Mucosa of descending colon (tissue), 3 donors: ENCODE measurements around the gene STIMATE. TPM values are rescaled to one million over a fixed set of nuclear protein-coding genes. Genes with fewer than 3 reads are reported as not detected.

Source experiments
- ATAC-seq: fragments of 200-7000 bp; cut with Tn5 transposase; one replicate; pipeline ENCODE4 v1.9.1; 2020; ENCODE audit warnings: mild to moderate bottlenecking, moderate library complexity
- DNase-seq, 3 donors: peaks; one replicate each; pipeline ENCODE4 v3.0.0-alpha.2; 2020
- H3K36me3 ChIP-seq: fragments of 200-600 bp; one replicate; pipeline ENCODE4 v1.8.0; 2021; ENCODE audit warnings: low read depth, mild to moderate bottlenecking
- H3K4me1 ChIP-seq: fragments of 200-600 bp; one replicate; pipeline ENCODE4 v1.8.0; 2021; ENCODE audit warnings: low read depth, mild to moderate bottlenecking
- H3K4me3 ChIP-seq: fragments of 200-600 bp; one replicate; pipeline ENCODE4 v1.8.0; 2021; ENCODE audit warnings: mild to moderate bottlenecking
- H3K9me3 ChIP-seq: fragments of 200-600 bp; one replicate; pipeline ENCODE4 v1.8.0; 2021; ENCODE audit warnings: mild to moderate bottlenecking
- intact Hi-C, 2 donors: fragments of 100-400 bp; cut with DNase I in 1 of 2; cut with micrococcal nuclease in 1 of 2; formaldehyde crosslinking; loops; one replicate each; pipeline versions ENCODE4 v1.11.0 to v1.11.1; 2022; cut with DNase I, micrococcal nuclease
- microRNA-seq: library from miRNA; unstranded; fragments of <30 nt; microRNA quantifications from one replicate; pipeline ENCODE4, GENCODE V29; 2019
- total RNA-seq, 3 donors: library from RNA; stranded (reverse); fragmentation: NEBNext Ultra II Directional in 2 of 3; extraction: Animal tissue kit (Norgen Biotek cat#: 25700) in 2 of 3; gene quantifications; one replicate each; pipeline versions ENCODE4 v1.2.1 to v1.2.4, GENCODE V29; 2021 to 2023
- TF ChIP-seq, protein P1 (sequence below): fragments of 200-600 bp; IDR thresholded peaks from one replicate; pipeline ENCODE4 v1.8.0; 2022; ENCODE audit warnings: antibody characterized with exemption, mild to moderate bottlenecking
- donor health status: DM: no; HTN: no; CAD: no; lungs with moderate emphysema.
- donor health status: DM: no; HTN: no; CAD: no.
- donor health status: DM: no; HTN: yes; CAD: no.

The STIMATE gene
- total RNA-seq, 3 donors from 2014 or later: 9.3 to 14.8 (median 11.1) TPM

DNA sequence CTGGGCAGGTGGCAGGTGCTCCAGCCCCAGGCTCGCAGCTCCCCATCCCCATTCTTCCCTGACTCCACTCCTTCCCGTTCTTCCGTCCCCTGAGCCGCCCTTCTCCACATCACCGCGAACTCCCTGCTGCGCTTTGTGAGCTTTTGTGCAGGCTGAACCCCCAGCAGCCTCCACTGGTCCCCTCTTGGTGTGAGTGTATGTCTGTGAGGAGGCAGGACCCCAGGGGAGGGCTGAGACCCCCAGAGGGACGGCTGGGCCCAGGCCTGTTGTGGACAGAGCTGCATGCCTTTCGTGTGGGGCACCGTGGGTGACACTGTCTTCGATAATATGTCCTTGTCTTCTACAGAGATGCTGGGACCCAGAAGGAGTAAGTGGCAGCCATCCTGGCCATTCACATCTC, 110.1 kb downstream of the STIMATE start:
- no peak overlapping the region for H3K4me3 ChIP-seq
- DNase-seq: peak in 1 of 3 donors; percentile 9
- TF ChIP-seq, protein P1, sequence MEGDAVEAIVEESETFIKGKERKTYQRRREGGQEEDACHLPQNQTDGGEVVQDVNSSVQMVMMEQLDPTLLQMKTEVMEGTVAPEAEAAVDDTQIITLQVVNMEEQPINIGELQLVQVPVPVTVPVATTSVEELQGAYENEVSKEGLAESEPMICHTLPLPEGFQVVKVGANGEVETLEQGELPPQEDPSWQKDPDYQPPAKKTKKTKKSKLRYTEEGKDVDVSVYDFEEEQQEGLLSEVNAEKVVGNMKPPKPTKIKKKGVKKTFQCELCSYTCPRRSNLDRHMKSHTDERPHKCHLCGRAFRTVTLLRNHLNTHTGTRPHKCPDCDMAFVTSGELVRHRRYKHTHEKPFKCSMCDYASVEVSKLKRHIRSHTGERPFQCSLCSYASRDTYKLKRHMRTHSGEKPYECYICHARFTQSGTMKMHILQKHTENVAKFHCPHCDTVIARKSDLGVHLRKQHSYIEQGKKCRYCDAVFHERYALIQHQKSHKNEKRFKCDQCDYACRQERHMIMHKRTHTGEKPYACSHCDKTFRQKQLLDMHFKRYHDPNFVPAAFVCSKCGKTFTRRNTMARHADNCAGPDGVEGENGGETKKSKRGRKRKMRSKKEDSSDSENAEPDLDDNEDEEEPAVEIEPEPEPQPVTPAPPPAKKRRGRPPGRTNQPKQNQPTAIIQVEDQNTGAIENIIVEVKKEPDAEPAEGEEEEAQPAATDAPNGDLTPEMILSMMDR: no peak
- H3K4me1 ChIP-seq: no peaks in the 10 kb centered on the region
- intact Hi-C loops: no loop called here
- no peaks in the 10 kb centered on the region for H3K36me3 ChIP-seq
- no peaks in the 10 kb centered on the region for H3K9me3 ChIP-seq
- ATAC-seq: no peak

Small RNA genes within 50 kb of the gene (microRNA-seq; reads per million reads assigned to microRNA genes)
- gene MIR8064: not detected

Other genes starting within 250 kb of the STIMATE start
- gene PBRM1, start 211.6 kb downstream of the STIMATE start, total RNA-seq: 10 to 100 TPM; 48.5 to 86.1 (median 56.8) TPM
- gene GNL3, start 211.5 kb downstream of the STIMATE start, total RNA-seq: 10 to 100 TPM; 39.2 to 54.4 (median 47.7) TPM
- gene GLT8D1, start 191.8 kb downstream of the STIMATE start, total RNA-seq: 10 to 100 TPM; 24.4 to 36.0 (median 30.7) TPM
- gene SPCS1, start 191.4 kb downstream of the STIMATE start, total RNA-seq: 100 to 1,000 TPM in 1 of 3 donors, 10 to 100 TPM in 2; 61.0 to 105 (median 80.4) TPM
- 10 to 100 TPM; 19.9 to 33.9 (median 20.2) TPM for gene NEK4, start 126.6 kb downstream of the STIMATE start, total RNA-seq
- gene ITIH1, start 119.9 kb downstream of the STIMATE start, total RNA-seq: not detected
- 1 to 10 TPM in 1 of 3 donors, under 1 TPM in 2; 0.72 to 1.4 (median 0.89) TPM for gene ITIH3, start 102.8 kb downstream of the STIMATE start, total RNA-seq
- 1 to 10 TPM; 1.9 to 6.0 (median 4.3) TPM for gene ITIH4, start 66.9 kb downstream of the STIMATE start, total RNA-seq
- gene MUSTN1, start 62.5 kb downstream of the STIMATE start, total RNA-seq: 1 to 10 TPM; 1.9 to 5.3 (median 4.0) TPM
- 10 to 100 TPM; 19.7 to 22.8 (median 19.8) TPM for gene SFMBT1, start 148.5 kb upstream of the STIMATE start, total RNA-seq
- gene RFT1, start 232.9 kb upstream of the STIMATE start, total RNA-seq: 10 to 100 TPM; 14.7 to 18.7 (median 15.2) TPM